ENCODE results near the gene CAMTA2.

The CAMTA2 gene

DNA sequence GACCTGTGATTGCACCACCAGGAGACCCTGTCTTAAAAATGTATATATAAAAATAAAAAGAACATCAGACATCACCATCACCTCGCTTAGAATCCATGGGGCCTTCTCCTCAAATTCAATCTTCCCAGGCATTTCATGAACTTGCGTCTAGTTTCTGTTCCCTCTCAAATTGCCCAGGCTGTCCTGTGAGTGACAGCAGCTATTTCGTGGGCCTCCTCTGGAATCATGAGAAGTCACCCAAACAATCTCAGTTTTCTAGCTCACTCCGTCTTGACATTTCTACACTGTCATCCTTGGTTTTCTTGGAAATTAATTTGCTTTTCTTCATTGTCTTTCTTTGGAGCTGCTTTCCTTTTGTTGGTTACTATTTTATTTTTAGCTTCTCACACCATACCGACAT lies 40.4 kb upstream of the CAMTA2 start:
- no peak overlapping the region for H3K9ac ChIP-seq (ENCODE audit: low read depth in 1 of 2, low read length in 2 of 2)
- no peaks in the 10 kb centered on the region for H3K9me3 ChIP-seq (ENCODE audit: control insufficient read depth in 1 of 2, low read length in 2 of 2)
- no peak overlapping the region for H3K27ac ChIP-seq (ENCODE audit: low read depth, low read length)
- H3K36me3 ChIP-seq (ENCODE audit: control insufficient read depth in 1 of 2, insufficient read depth in 2 of 2, low read length in 2 of 2), result peaks cover 5 to 8% of the 10 kb centered on the region in 2 donors
- no peaks in the 10 kb centered on the region for H3K27me3 ChIP-seq (ENCODE audit: control insufficient read depth in 1 of 2, insufficient read depth in 2 of 2, low read length in 2 of 2)
- peaks cover 9 to 16% of the 10 kb centered on the region in 2 donors for H3K4me1 ChIP-seq (ENCODE audit: control insufficient read depth in 1 of 2, insufficient read depth in 2 of 2, low read length in 2 of 2)
- no peak overlapping the region for H3K4me3 ChIP-seq (ENCODE audit: low read depth in 1 of 2, low read length in 2 of 2)

DNA sequence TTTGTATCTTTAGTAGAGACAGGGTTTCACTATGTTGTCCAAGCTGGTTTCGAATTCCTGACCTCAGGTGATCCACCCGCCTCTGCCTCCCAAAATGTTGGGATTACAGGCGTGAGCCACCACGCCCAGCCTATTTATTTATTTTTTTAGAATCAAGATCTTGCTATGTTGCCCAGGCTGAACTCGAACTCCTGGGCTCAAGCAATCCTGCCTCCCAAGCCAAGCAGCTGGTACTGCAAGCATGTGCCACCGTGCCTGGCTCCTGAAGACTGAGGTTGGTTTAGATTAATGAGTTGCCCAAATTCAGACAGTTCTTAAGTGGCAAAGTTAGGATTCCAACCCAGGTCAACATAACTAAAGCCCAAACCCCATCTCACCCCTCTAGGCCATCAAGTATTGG lies 39.8 kb upstream of the CAMTA2 start:
- peaks cover 10 to 14% of the 10 kb centered on the region in 2 donors for H3K36me3 ChIP-seq (ENCODE audit: control insufficient read depth in 1 of 2, insufficient read depth in 2 of 2, low read length in 2 of 2)
- no peaks in the 10 kb centered on the region for H3K27me3 ChIP-seq (ENCODE audit: control insufficient read depth in 1 of 2, insufficient read depth in 2 of 2, low read length in 2 of 2)
- H3K4me1 ChIP-seq (ENCODE audit: control insufficient read depth in 1 of 2, insufficient read depth in 2 of 2, low read length in 2 of 2), result peaks cover 9 to 16% of the 10 kb centered on the region in 2 donors
- H3K9me3 ChIP-seq (ENCODE audit: control insufficient read depth in 1 of 2, low read length in 2 of 2), result no peaks in the 10 kb centered on the region
- no peak overlapping the region for H3K9ac ChIP-seq (ENCODE audit: low read depth in 1 of 2, low read length in 2 of 2)
- H3K27ac ChIP-seq (ENCODE audit: low read depth, low read length), result no peak overlapping the region
- no peak overlapping the region for H3K4me3 ChIP-seq (ENCODE audit: low read depth in 1 of 2, low read length in 2 of 2)

DNA sequence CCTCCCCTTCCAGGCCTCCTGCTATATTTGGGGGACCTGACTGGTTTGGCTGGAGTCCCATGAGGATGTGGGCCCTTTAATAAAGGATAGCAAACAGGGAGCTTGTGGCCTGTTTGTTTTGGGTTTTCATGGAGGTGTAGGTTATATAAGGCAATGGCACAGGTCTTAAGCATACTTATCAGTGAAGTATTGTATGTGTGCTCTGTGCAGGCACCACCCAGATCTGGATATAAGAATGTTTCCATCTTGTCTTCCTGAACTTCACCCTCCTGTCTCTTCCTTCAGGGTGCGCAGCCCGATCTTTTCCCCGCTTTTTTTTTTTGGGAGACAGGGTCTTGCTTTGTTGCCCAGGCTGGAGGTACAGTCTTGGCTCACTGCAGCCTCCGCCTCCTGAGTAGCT lies 37.1 kb upstream of the CAMTA2 start:
- H3K27ac ChIP-seq (ENCODE audit: low read depth, low read length), result no peak overlapping the region
- H3K9me3 ChIP-seq (ENCODE audit: control insufficient read depth in 1 of 2, low read length in 2 of 2), result no peaks in the 10 kb centered on the region
- H3K36me3 ChIP-seq (ENCODE audit: control insufficient read depth in 1 of 2, insufficient read depth in 2 of 2, low read length in 2 of 2), result peaks cover 26 to 41% of the 10 kb centered on the region in 2 donors
- H3K27me3 ChIP-seq (ENCODE audit: control insufficient read depth in 1 of 2, insufficient read depth in 2 of 2, low read length in 2 of 2), result no peaks in the 10 kb centered on the region
- no peak overlapping the region for H3K4me3 ChIP-seq (ENCODE audit: low read depth in 1 of 2, low read length in 2 of 2)
- no peak overlapping the region for H3K9ac ChIP-seq (ENCODE audit: low read depth in 1 of 2, low read length in 2 of 2)
- H3K4me1 ChIP-seq (ENCODE audit: control insufficient read depth in 1 of 2, insufficient read depth in 2 of 2, low read length in 2 of 2), result no peaks in the 10 kb centered on the region

DNA sequence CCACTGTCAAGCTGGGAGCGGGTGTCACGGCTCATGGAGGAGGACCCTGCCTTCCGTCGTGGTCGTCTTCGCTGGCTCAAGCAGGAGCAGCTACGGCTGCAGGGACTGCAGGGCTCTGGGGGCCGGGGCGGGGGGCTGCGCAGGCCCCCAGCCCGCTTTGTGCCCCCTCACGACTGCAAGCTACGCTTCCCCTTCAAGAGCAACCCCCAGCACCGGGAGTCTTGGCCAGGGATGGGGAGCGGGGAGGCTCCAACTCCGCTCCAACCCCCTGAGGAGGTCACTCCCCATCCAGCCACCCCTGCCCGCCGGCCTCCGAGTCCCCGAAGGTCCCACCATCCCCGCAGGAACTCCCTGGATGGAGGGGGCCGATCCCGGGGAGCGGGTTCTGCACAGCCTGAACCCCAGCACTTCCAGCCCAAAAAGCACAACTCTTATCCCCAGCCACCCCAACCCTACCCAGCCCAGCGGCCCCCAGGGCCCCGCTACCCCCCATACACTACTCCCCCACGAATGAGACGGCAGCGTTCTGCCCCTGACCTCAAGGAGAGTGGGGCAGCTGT lies 36.2 kb upstream of the CAMTA2 start:
- no peak overlapping the region for H3K4me3 ChIP-seq (ENCODE audit: low read depth in 1 of 2, low read length in 2 of 2)
- H3K36me3 ChIP-seq (ENCODE audit: control insufficient read depth in 1 of 2, insufficient read depth in 2 of 2, low read length in 2 of 2), result peaks cover 27 to 50% of the 10 kb centered on the region in 2 donors
- no peak overlapping the region for H3K27ac ChIP-seq (ENCODE audit: low read depth, low read length)
- no peak overlapping the region for H3K9ac ChIP-seq (ENCODE audit: low read depth in 1 of 2, low read length in 2 of 2)
- no peaks in the 10 kb centered on the region for H3K27me3 ChIP-seq (ENCODE audit: control insufficient read depth in 1 of 2, insufficient read depth in 2 of 2, low read length in 2 of 2)
- no peaks in the 10 kb centered on the region for H3K4me1 ChIP-seq (ENCODE audit: control insufficient read depth in 1 of 2, insufficient read depth in 2 of 2, low read length in 2 of 2)
- H3K9me3 ChIP-seq (ENCODE audit: control insufficient read depth in 1 of 2, low read length in 2 of 2), result no peaks in the 10 kb centered on the region

DNA sequence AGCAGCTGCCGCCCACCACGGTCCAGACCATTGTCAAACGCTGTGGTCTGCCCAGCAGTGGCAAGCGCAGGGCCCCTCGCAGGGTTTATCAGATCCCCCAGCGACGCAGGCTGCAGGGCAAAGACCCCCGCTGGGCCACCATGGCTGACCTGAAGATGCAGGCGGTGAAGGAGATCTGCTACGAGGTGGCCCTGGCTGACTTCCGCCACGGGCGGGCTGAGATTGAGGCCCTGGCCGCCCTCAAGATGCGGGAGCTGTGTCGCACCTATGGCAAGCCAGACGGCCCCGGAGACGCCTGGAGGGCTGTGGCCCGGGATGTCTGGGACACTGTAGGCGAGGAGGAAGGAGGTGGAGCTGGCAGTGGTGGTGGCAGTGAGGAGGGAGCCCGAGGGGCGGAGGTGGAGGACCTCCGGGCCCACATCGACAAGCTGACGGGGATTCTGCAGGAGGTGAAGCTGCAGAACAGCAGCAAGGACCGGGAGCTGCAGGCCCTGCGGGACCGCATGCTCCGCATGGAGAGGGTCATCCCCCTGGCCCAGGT lies 34.8 kb upstream of the CAMTA2 start:
- Histone ChIP-seq H3K9me3 (ENCODE audit: control insufficient read depth in 1 of 2, low read length in 2 of 2) (no peaks in the 10 kb centered on the region), H3K4me3 (ENCODE audit: low read depth in 1 of 2, low read length in 2 of 2) (no peak overlapping the region), H3K27me3 (ENCODE audit: control insufficient read depth in 1 of 2, insufficient read depth in 2 of 2, low read length in 2 of 2) (no peaks in the 10 kb centered on the region), H3K36me3 (ENCODE audit: control insufficient read depth in 1 of 2, insufficient read depth in 2 of 2, low read length in 2 of 2) (peaks cover 27 to 61% of the 10 kb centered on the region in 2 donors), H3K4me1 (ENCODE audit: control insufficient read depth in 1 of 2, insufficient read depth in 2 of 2, low read length in 2 of 2) (no peaks in the 10 kb centered on the region), H3K9ac (ENCODE audit: low read depth in 1 of 2, low read length in 2 of 2) (no peak overlapping the region), H3K27ac (ENCODE audit: low read depth, low read length) (no peak overlapping the region)

DNA sequence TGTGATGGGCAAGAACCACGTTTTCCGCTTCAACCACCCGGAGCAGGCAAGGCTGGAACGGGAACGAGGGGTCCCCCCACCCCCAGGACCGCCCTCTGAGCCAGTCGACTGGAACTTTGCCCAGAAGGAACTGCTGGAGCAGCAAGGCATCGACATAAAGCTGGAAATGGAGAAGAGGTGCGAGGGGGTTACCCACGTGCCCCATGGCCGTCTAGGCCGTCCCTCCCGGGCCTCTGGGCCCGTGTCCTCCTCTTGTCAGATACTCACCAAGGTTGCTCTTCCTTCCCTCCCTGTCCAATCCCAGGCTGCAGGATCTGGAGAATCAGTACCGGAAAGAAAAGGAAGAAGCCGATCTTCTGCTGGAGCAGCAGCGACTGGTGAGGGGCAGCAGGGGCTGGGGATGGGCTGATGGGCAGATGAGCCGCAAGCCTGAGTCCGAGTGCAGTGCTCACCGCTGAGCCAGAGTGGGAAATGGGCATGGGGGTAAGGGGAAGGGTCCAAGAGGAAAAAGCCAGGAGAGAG lies 33.1 kb upstream of the CAMTA2 start:
- no peak overlapping the region for H3K4me3 ChIP-seq (ENCODE audit: low read depth in 1 of 2, low read length in 2 of 2)
- no peaks in the 10 kb centered on the region for H3K9me3 ChIP-seq (ENCODE audit: control insufficient read depth in 1 of 2, low read length in 2 of 2)
- peaks cover 27 to 73% of the 10 kb centered on the region in 2 donors for H3K36me3 ChIP-seq (ENCODE audit: control insufficient read depth in 1 of 2, insufficient read depth in 2 of 2, low read length in 2 of 2)
- no peak overlapping the region for H3K27ac ChIP-seq (ENCODE audit: low read depth, low read length)
- no peak overlapping the region for H3K9ac ChIP-seq (ENCODE audit: low read depth in 1 of 2, low read length in 2 of 2)
- H3K4me1 ChIP-seq (ENCODE audit: control insufficient read depth in 1 of 2, insufficient read depth in 2 of 2, low read length in 2 of 2), result no peaks in the 10 kb centered on the region
- H3K27me3 ChIP-seq (ENCODE audit: control insufficient read depth in 1 of 2, insufficient read depth in 2 of 2, low read length in 2 of 2), result no peaks in the 10 kb centered on the region

DNA sequence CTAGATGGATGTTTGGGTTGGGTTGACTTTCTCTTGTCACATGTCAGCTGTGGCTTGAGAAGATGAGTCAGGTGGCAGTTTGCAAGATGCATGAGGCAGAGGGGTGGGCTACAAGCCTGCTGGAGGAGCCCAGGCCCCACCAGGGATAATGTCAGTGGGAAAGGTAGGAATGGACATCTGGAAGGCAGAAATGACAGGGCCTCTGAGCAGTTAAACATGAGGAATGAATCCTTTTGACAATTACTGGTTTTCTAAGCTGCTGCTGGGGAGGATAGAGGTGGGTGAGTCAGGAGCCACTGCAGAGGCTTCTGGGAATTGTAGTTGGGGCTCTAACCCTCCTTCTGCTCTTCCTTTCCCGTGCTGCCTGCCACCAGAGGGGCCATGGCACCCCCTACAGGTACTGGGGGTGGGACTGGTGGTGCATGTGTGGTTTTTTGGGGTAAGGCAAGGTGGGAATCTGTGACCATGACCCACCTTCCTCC lies 32.0 kb upstream of the CAMTA2 start:
- Histone ChIP-seq H3K4me1 (ENCODE audit: control insufficient read depth in 1 of 2, insufficient read depth in 2 of 2, low read length in 2 of 2) (no peaks in the 10 kb centered on the region), H3K36me3 (ENCODE audit: control insufficient read depth in 1 of 2, insufficient read depth in 2 of 2, low read length in 2 of 2) (peaks cover 32 to 79% of the 10 kb centered on the region in 2 donors), H3K27me3 (ENCODE audit: control insufficient read depth in 1 of 2, insufficient read depth in 2 of 2, low read length in 2 of 2) (no peaks in the 10 kb centered on the region), H3K4me3 (ENCODE audit: low read depth in 1 of 2, low read length in 2 of 2) (no peak overlapping the region), H3K27ac (ENCODE audit: low read depth, low read length) (no peak overlapping the region), H3K9ac (ENCODE audit: low read depth in 1 of 2, low read length in 2 of 2) (no peak overlapping the region), H3K9me3 (ENCODE audit: control insufficient read depth in 1 of 2, low read length in 2 of 2) (no peaks in the 10 kb centered on the region)

DNA sequence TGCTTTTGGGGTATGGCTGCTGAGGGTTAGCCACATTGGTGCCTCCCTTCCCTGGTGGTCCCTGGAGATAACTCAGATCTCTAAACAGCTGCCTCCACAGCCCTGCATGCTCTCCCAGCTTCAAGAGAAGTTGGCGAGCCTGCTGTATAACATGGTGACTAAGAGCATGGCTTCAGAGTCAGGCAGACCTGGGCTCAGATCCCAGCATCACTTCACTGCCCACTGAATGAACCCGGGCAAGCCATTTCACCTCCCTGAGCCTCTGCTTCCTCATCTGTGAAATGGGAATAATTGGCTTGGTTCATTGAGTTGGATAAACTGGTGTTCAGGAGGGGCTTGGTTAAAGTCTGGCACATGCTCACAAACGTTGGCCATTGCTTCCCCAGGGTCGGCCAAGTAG lies 26.9 kb upstream of the CAMTA2 start:
- H3K9ac ChIP-seq (ENCODE audit: low read depth in 1 of 2, low read length in 2 of 2), result no peak overlapping the region
- H3K4me1 ChIP-seq (ENCODE audit: control insufficient read depth in 1 of 2, insufficient read depth in 2 of 2, low read length in 2 of 2), result no peaks in the 10 kb centered on the region
- no peak overlapping the region for H3K4me3 ChIP-seq (ENCODE audit: low read depth in 1 of 2, low read length in 2 of 2)
- no peaks in the 10 kb centered on the region for H3K9me3 ChIP-seq (ENCODE audit: control insufficient read depth in 1 of 2, low read length in 2 of 2)
- peaks cover 25 to 77% of the 10 kb centered on the region in 2 donors for H3K36me3 ChIP-seq (ENCODE audit: control insufficient read depth in 1 of 2, insufficient read depth in 2 of 2, low read length in 2 of 2)
- no peaks in the 10 kb centered on the region for H3K27me3 ChIP-seq (ENCODE audit: control insufficient read depth in 1 of 2, insufficient read depth in 2 of 2, low read length in 2 of 2)
- no peak overlapping the region for H3K27ac ChIP-seq (ENCODE audit: low read depth, low read length)

DNA sequence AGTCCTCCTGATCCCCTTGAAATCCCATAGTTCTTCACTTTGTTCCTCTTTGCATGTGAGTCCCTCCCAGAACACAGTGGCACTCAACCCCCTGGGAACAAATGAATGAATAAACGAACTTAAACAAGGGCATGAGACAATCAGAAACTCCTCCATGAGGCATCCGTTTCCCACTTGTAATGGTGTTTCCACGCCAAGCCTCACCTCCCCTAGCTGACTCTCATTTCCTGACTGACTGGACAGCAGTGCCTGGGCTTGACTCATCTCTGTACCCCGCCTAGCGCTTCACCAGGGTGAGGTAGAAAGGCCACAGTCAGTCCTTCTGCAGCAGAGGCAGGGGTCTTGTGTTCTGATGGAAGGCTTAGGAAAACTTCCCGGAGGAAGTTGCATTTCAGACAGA lies 24.5 kb upstream of the CAMTA2 start:
- H3K36me3 ChIP-seq (ENCODE audit: control insufficient read depth in 1 of 2, insufficient read depth in 2 of 2, low read length in 2 of 2), result peaks cover 41 to 79% of the 10 kb centered on the region in 2 donors
- H3K27ac ChIP-seq (ENCODE audit: low read depth, low read length), result no peak overlapping the region

DNA sequence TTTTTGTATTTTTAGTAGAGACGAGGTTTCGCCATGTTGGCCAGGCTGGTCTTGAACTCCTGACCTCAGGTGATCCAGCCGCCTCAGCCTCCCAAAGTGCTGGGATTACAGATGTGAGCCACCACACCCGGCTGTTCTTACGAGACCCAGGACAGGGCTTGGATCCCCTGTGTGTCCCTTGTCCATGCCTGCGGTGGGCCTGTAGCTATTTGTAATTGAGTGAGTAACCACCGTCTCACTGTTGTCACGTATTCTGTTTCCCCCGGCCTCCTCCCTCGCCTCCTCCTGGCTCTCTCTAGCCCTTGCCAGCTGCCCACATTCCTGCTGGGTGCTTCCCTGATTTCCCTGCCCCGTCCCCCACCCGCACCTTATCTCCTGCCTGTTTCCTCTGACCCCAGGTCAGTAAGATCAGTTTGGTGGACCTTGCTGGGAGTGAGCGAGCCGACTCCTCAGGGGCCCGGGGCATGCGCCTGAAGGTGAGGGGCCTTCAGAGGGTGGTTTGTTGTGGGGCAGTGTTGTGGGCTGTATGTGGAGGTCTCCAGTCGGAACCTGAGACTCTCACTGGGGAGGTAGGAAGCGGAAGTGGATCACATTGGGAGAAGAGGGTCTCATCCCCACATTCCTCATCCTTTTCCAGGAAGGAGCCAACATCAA lies 15.9 kb upstream of the CAMTA2 start:
- H3K27me3 ChIP-seq (ENCODE audit: control insufficient read depth in 1 of 2, insufficient read depth in 2 of 2, low read length in 2 of 2), result no peaks in the 10 kb centered on the region
- H3K27ac ChIP-seq (ENCODE audit: low read depth, low read length), result no peak overlapping the region
- peaks cover 66 to 75% of the 10 kb centered on the region in 2 donors for H3K36me3 ChIP-seq (ENCODE audit: control insufficient read depth in 1 of 2, insufficient read depth in 2 of 2, low read length in 2 of 2)
- peaks cover 20 to 21% of the 10 kb centered on the region in 2 donors for H3K4me1 ChIP-seq (ENCODE audit: control insufficient read depth in 1 of 2, insufficient read depth in 2 of 2, low read length in 2 of 2)
- H3K9me3 ChIP-seq (ENCODE audit: control insufficient read depth in 1 of 2, low read length in 2 of 2), result no peaks in the 10 kb centered on the region
- H3K4me3 ChIP-seq (ENCODE audit: low read depth in 1 of 2, low read length in 2 of 2), result no peak overlapping the region
- no peak overlapping the region for H3K9ac ChIP-seq (ENCODE audit: low read depth in 1 of 2, low read length in 2 of 2)

More for the DNA sequence above, 24.5 kb upstream of the CAMTA2 start:
- Histone ChIP-seq H3K9me3 (ENCODE audit: control insufficient read depth in 1 of 2, low read length in 2 of 2) (no peaks in the 10 kb centered on the region), H3K27me3 (ENCODE audit: control insufficient read depth in 1 of 2, insufficient read depth in 2 of 2, low read length in 2 of 2) (no peaks in the 10 kb centered on the region), H3K9ac (ENCODE audit: low read depth in 1 of 2, low read length in 2 of 2) (no peak overlapping the region), H3K4me1 (ENCODE audit: control insufficient read depth in 1 of 2, insufficient read depth in 2 of 2, low read length in 2 of 2) (no peaks in the 10 kb centered on the region), H3K4me3 (ENCODE audit: low read depth in 1 of 2, low read length in 2 of 2) (no peak overlapping the region)

Measured in duodenal mucosa (tissue), 2 donors.